ENCODE measurements around the gene LMO1. TPM values are rescaled to one million over a fixed set of nuclear protein-coding genes. Genes with fewer than 3 reads are reported as not detected.

The LMO1 gene
- total and polyA plus RNA-seq, 4 donors = not detected

GRCh38 chr11:8183111-8183510, 80.6 kb downstream of the LMO1 start:
- H3K27ac ChIP-seq (ENCODE audit: low read depth in 1 of 2, low read length in 2 of 2) = no peak overlapping the region
- H3K4me1 ChIP-seq (ENCODE audit: control insufficient read depth in 4 of 4, insufficient read depth in 4 of 4, low read length in 3 of 4) = no peaks in the 10 kb centered on the region
- WGBS = 72% methylated on average over 5 of the region's 5 CpGs
- TF ChIP-seq, protein P1, sequence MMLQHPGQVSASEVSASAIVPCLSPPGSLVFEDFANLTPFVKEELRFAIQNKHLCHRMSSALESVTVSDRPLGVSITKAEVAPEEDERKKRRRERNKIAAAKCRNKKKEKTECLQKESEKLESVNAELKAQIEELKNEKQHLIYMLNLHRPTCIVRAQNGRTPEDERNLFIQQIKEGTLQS (IDR thresholded peaks at IDR 0.05) = no peak
- TF ChIP-seq GABPA (IDR thresholded peaks at IDR 0.05 in 1 of 2, conservative IDR thresholded peaks at IDR 0.05 in 1 of 2) = no peak
- TF ChIP-seq MAX (IDR thresholded peaks at IDR 0.05) = no peak
- no peak for TF ChIP-seq RAD21 (IDR thresholded peaks at IDR 0.05)
- TF ChIP-seq, protein P2, sequence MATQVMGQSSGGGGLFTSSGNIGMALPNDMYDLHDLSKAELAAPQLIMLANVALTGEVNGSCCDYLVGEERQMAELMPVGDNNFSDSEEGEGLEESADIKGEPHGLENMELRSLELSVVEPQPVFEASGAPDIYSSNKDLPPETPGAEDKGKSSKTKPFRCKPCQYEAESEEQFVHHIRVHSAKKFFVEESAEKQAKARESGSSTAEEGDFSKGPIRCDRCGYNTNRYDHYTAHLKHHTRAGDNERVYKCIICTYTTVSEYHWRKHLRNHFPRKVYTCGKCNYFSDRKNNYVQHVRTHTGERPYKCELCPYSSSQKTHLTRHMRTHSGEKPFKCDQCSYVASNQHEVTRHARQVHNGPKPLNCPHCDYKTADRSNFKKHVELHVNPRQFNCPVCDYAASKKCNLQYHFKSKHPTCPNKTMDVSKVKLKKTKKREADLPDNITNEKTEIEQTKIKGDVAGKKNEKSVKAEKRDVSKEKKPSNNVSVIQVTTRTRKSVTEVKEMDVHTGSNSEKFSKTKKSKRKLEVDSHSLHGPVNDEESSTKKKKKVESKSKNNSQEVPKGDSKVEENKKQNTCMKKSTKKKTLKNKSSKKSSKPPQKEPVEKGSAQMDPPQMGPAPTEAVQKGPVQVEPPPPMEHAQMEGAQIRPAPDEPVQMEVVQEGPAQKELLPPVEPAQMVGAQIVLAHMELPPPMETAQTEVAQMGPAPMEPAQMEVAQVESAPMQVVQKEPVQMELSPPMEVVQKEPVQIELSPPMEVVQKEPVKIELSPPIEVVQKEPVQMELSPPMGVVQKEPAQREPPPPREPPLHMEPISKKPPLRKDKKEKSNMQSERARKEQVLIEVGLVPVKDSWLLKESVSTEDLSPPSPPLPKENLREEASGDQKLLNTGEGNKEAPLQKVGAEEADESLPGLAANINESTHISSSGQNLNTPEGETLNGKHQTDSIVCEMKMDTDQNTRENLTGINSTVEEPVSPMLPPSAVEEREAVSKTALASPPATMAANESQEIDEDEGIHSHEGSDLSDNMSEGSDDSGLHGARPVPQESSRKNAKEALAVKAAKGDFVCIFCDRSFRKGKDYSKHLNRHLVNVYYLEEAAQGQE (IDR thresholded peaks at IDR 0.05) = no peak
- TF ChIP-seq JUND (IDR thresholded peaks at IDR 0.05) = no peak
- no peak for TF ChIP-seq FOXA2 (IDR thresholded peaks at IDR 0.05)
- no peak for TF ChIP-seq YY1 (IDR thresholded peaks at IDR 0.05)
- no peak for TF ChIP-seq CTCF (IDR thresholded peaks at IDR 0.05; ENCODE audit: low read depth, low read length, missing input control)
- no peak for TF ChIP-seq HNF4A (conservative IDR thresholded peaks at IDR 0.05)
- TF ChIP-seq, protein P3, sequence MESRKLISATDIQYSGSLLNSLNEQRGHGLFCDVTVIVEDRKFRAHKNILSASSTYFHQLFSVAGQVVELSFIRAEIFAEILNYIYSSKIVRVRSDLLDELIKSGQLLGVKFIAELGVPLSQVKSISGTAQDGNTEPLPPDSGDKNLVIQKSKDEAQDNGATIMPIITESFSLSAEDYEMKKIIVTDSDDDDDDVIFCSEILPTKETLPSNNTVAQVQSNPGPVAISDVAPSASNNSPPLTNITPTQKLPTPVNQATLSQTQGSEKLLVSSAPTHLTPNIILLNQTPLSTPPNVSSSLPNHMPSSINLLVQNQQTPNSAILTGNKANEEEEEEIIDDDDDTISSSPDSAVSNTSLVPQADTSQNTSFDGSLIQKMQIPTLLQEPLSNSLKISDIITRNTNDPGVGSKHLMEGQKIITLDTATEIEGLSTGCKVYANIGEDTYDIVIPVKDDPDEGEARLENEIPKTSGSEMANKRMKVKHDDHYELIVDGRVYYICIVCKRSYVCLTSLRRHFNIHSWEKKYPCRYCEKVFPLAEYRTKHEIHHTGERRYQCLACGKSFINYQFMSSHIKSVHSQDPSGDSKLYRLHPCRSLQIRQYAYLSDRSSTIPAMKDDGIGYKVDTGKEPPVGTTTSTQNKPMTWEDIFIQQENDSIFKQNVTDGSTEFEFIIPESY (IDR thresholded peaks at IDR 0.05) = no peak
- no peak for TF ChIP-seq EGR1 (IDR thresholded peaks at IDR 0.05; ENCODE audit: low read depth in 2 of 2)
- no peak for TF ChIP-seq TAF1 (conservative IDR thresholded peaks at IDR 0.05)
- TF ChIP-seq NR2F2 (IDR thresholded peaks at IDR 0.05) = no peak
- TF ChIP-seq FOXA1 (IDR thresholded peaks at IDR 0.05) = no peak
- no peaks in the 10 kb centered on the region for H3K36me3 ChIP-seq (ENCODE audit: control insufficient read depth in 4 of 4, insufficient read depth in 3 of 4, low read depth in 1 of 4, low read length in 3 of 4)
- no peak overlapping the region for H3K4me3 ChIP-seq (ENCODE audit: low read depth in 1 of 3, low read length in 3 of 3)
- H3K9me3 ChIP-seq (ENCODE audit: control insufficient read depth in 4 of 4, low read length in 3 of 4) = peaks cover 0 to 3% (median 0%) of the 10 kb centered on the region in 4 donors
- DNase-seq (ENCODE audit: low spot score) = no peak
- H3K27me3 ChIP-seq (ENCODE audit: control insufficient read depth in 4 of 4, insufficient read depth in 4 of 4, low read length in 3 of 4) = peaks cover 0 to 2% (median 0%) of the 10 kb centered on the region in 4 donors
- H3K9ac ChIP-seq (ENCODE audit: low read depth in 1 of 2, low read length in 2 of 2) = no peak overlapping the region

- TF ChIP-seq MAX (IDR thresholded peaks at IDR 0.05) (no peak), RXRA (IDR thresholded peaks at IDR 0.05) (no peak), FOXA1 (IDR thresholded peaks at IDR 0.05) (no peak), HNF4G (IDR thresholded peaks at IDR 0.05) (no peak), EGR1 (IDR thresholded peaks at IDR 0.05; ENCODE audit: low read depth in 2 of 2) (no peak), JUND (IDR thresholded peaks at IDR 0.05) (no peak), YY1 (IDR thresholded peaks at IDR 0.05) (no peak), NR2F2 (IDR thresholded peaks at IDR 0.05) (no peak), TAF1 (conservative IDR thresholded peaks at IDR 0.05) (no peak)
- TF ChIP-seq, protein P2 (IDR thresholded peaks at IDR 0.05) = no peak
- TF ChIP-seq, protein P1 (IDR thresholded peaks at IDR 0.05) = no peak
- no peak overlapping the region for H3K9ac ChIP-seq (ENCODE audit: low read depth in 1 of 2, low read length in 2 of 2)
- no peaks in the 10 kb centered on the region for H3K36me3 ChIP-seq (ENCODE audit: control insufficient read depth in 4 of 4, insufficient read depth in 3 of 4, low read depth in 1 of 4, low read length in 3 of 4)
- no peaks in the 10 kb centered on the region for H3K27me3 ChIP-seq (ENCODE audit: control insufficient read depth in 4 of 4, insufficient read depth in 4 of 4, low read length in 3 of 4)
- DNase-seq (ENCODE audit: low spot score) = no peak
- no peak overlapping the region for H3K4me3 ChIP-seq (ENCODE audit: low read depth in 1 of 3, low read length in 3 of 3)
- no peak overlapping the region for H3K27ac ChIP-seq (ENCODE audit: low read depth in 1 of 2, low read length in 2 of 2)
- 49% methylated on average over 4 of the region's 4 CpGs for WGBS
- no peaks in the 10 kb centered on the region for H3K4me1 ChIP-seq (ENCODE audit: control insufficient read depth in 4 of 4, insufficient read depth in 4 of 4, low read length in 3 of 4)
- no peaks in the 10 kb centered on the region for H3K9me3 ChIP-seq (ENCODE audit: control insufficient read depth in 4 of 4, low read length in 3 of 4)
Observed at GRCh38 chr11:8180469-8180868, 83.2 kb downstream of the LMO1 start.
